ENCODE data around the gene MTG2. TPM values are rescaled to one million over a fixed set of nuclear protein-coding genes. Genes with fewer than 3 reads are reported as not detected.

MTG2 gene
- total and polyA plus RNA-seq, 2 donors from 2014 or later, result 36.1 to 45.2 TPM

- peaks cover 6 to 13% (median 12%) of the 10 kb centered on the region in 3 donors for H3K36me3 ChIP-seq (ENCODE audit: control insufficient read depth in 2 of 3, insufficient read depth in 3 of 3, low read length in 3 of 3)
- peak overlapping the region; percentile 57 to 74 (median 59) for H3K4me3 ChIP-seq (ENCODE audit: low read length in 3 of 3)
- intact Hi-C loops (cut with DNase I), result no loop called here
- no peak for FAIRE-seq
- peaks cover 2 to 41% (median 26%) of the 10 kb centered on the region in 3 donors for H3K4me1 ChIP-seq (ENCODE audit: control insufficient read depth in 2 of 3, insufficient read depth in 2 of 3, low read depth in 1 of 3, low read length in 3 of 3)
- DNase-seq, result peak in 3 of 5 donors; percentile 51 to 74 (median 62)
- H3K9me3 ChIP-seq (ENCODE audit: control insufficient read depth in 2 of 3, insufficient read depth in 1 of 3, low read length in 3 of 3), result no peaks in the 10 kb centered on the region
- H3K9ac ChIP-seq (ENCODE audit: low read length in 3 of 3), result peak overlapping the region; percentile 22 to 77 (median 27)
- peak overlapping the region; percentile 52 to 71 for H3K27ac ChIP-seq (ENCODE audit: low read depth in 2 of 2, low read length in 2 of 2)
- no peaks in the 10 kb centered on the region for H3K27me3 ChIP-seq (ENCODE audit: control insufficient read depth, insufficient read depth, low read length)
- TF ChIP-seq CTCF (IDR thresholded peaks at IDR 0.05; ENCODE audit: borderline replicate concordance, extremely low read depth, insufficient read depth), result no peak
Observed at GRCh38 chr20:62143957-62144825, 38.6 kb upstream of the MTG2 start.

DNA sequence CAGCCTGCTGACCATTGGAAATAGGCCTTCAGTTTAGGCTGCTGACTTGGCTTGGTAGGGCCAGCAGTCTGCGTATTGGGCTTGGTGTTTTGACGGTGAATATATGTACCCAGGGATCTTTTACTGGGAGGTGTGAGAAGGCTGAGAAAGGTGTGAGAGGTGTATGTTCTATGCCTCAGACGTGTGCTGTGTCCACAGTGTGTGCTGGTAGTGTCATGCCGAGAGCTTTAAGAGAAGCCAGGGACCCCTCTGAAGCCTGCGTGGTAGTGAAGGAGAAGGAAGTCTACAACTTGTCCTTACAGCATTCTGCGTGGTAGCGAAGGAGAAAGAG is 37.2 kb upstream of the MTG2 start:
- Histone ChIP-seq H3K27me3 (ENCODE audit: control insufficient read depth, insufficient read depth, low read length) (no peaks in the 10 kb centered on the region), H3K4me1 (ENCODE audit: control insufficient read depth in 2 of 3, insufficient read depth in 2 of 3, low read depth in 1 of 3, low read length in 3 of 3) (peaks cover 2 to 50% (median 30%) of the 10 kb centered on the region in 3 donors), H3K4me3 (ENCODE audit: low read length in 3 of 3) (no peak overlapping the region), H3K36me3 (ENCODE audit: control insufficient read depth in 2 of 3, insufficient read depth in 3 of 3, low read length in 3 of 3) (peaks cover 0 to 4% (median 2%) of the 10 kb centered on the region in 3 donors), H3K27ac (ENCODE audit: low read depth in 2 of 2, low read length in 2 of 2) (no peak overlapping the region), H3K9ac (ENCODE audit: low read length in 3 of 3) (no peak overlapping the region), H3K9me3 (ENCODE audit: control insufficient read depth in 2 of 3, insufficient read depth in 1 of 3, low read length in 3 of 3) (no peaks in the 10 kb centered on the region)
- no peak for DNase-seq
- TF ChIP-seq CTCF (IDR thresholded peaks at IDR 0.05; ENCODE audit: borderline replicate concordance, extremely low read depth, insufficient read depth), result no peak
- FAIRE-seq, result no peak
- intact Hi-C loops (cut with DNase I), result no loop called here

- Histone ChIP-seq H3K4me3 (ENCODE audit: low read length in 3 of 3) (no peak overlapping the region), H3K27me3 (ENCODE audit: control insufficient read depth, insufficient read depth, low read length) (no peaks in the 10 kb centered on the region), H3K9me3 (ENCODE audit: control insufficient read depth in 2 of 3, insufficient read depth in 1 of 3, low read length in 3 of 3) (no peaks in the 10 kb centered on the region), H3K4me1 (ENCODE audit: control insufficient read depth in 2 of 3, insufficient read depth in 2 of 3, low read depth in 1 of 3, low read length in 3 of 3) (peaks cover 2 to 45% (median 26%) of the 10 kb centered on the region in 3 donors), H3K9ac (ENCODE audit: low read length in 3 of 3) (no peak overlapping the region), H3K27ac (ENCODE audit: low read depth in 2 of 2, low read length in 2 of 2) (no peak overlapping the region), H3K36me3 (ENCODE audit: control insufficient read depth in 2 of 3, insufficient read depth in 3 of 3, low read length in 3 of 3) (peaks cover 0 to 3% (median 2%) of the 10 kb centered on the region in 3 donors)
- FAIRE-seq, result no peak
- intact Hi-C loops (cut with DNase I), result no loop called here
- DNase-seq, result no peak
- no peak for TF ChIP-seq CTCF (IDR thresholded peaks at IDR 0.05; ENCODE audit: borderline replicate concordance, extremely low read depth, insufficient read depth)
Observed at GRCh38 chr20:62146019-62146755, 36.6 kb upstream of the MTG2 start.

Data from kidney (tissue), 14 donors.